GM19193 (cell line): ENCODE data around the gene RECQL5.

ENCODE experiments used
- POLR2A ChIP-seq: IDR thresholded peaks from 4 replicates; pipeline ENCODE4 v1.6.1; 2011; ENCODE audit not compliant: insufficient read depth, insufficient read length; ENCODE audit errors: extremely low read depth

RECQL5 gene

DNA sequence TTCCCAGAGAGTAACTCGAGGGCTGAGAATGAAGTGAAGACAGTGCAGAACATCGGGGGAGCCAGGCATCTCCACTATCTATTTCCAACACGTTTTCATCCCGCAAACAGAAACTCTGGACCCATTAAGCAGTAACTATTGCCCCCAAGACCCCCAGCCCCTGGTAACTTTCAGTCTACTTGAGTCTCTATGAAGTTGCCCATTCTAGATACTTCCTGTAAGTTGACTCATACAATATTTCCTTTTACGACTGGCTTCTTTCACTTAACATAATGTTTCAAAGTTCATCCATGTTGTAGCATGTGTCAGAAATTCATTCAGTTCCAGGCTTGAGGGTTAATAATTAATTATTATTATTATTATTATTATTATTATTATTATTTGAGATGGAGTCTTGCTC, 59.9 kb downstream of the RECQL5 start:
- TF ChIP-seq POLR2A, result no peak

GRCh38 chr17:75605790-75606189, 61.2 kb downstream of the RECQL5 start:
- TF ChIP-seq POLR2A, result no peak

DNA sequence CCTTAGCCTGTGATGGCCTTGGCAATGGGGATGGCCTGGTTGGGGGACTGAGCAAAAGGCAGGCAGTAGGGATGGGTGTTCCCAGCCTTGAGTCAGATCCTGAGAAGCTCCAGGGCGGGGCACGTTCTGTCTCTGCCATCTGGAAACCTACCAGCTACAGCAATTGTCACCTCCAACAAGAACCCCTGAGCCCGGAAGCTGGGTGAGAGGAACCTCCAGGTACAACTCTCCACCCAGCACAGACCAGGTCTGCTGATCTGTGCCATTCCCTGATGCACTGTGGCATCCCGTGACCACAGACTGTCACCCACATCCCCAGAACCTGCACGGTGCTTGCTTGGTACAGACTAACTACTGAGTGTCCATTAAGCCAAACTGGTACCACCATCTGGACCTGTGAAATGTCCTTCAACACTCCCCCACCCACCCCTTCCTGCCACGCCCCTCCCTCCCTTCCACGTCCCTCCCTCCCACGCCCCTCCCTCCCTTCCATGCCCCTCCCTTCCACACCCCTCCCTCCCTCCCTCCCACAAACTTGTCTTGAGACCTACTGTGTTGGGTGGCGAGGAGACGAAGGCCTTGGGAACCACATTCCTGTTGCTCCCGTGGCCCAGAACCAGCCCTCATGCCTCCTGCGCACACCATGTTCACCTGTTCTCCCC, 62.8 kb downstream of the RECQL5 start:
- no peak for TF ChIP-seq POLR2A

- no peak for TF ChIP-seq POLR2A
Observed at GRCh38 chr17:75603123-75603522, 63.8 kb downstream of the RECQL5 start.

GRCh38 chr17:75602644-75603043, 64.3 kb downstream of the RECQL5 start:
- TF ChIP-seq POLR2A, result no peak

DNA sequence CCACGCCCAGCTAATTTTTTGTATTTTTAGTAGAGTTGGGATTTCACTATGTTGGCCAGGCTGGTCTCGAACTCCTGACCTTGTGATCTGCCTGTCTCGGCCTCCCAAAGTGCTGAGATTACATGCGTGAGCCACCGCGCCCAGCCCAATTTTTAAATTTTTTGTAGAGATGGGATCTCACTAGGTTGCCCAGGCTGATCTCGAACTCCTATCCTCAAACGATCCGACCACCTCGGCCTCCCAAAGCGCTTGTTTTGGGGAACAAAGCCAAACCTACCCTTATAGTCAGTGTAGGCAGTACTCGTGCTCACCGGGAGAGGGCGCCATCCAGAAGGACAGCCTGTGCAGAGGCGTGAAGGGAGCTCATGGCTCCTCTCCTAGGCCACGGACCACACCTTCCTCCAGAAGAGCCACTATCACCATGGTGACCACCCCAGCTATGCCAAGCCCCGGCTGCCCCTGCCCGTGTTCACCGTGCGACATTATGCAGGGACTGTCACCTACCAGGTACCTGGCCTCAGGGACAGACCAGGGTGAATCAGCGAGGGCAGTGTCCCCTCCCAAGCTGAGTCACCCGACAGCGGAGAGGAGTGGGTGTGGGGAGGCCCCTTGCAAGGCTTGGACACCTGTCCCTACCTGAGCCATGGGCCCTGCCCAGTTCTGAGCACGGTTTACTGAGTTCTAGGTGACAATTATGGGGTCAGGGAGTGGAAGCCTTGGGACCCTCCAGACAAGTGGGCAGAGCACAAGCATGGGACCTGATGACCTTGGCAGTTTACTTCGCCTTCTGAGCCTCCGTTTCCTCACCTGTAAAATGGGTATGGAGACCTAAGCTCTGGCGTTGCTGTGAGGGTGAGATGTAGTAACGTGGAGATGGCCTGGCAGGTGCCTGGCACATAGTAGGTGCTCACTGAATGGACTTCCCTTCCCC, 65.6 kb downstream of the RECQL5 start:
- TF ChIP-seq POLR2A, result no peak

GRCh38 chr17:75596320-75597087, 70.5 kb downstream of the RECQL5 start:
- TF ChIP-seq POLR2A, result no peak

DNA sequence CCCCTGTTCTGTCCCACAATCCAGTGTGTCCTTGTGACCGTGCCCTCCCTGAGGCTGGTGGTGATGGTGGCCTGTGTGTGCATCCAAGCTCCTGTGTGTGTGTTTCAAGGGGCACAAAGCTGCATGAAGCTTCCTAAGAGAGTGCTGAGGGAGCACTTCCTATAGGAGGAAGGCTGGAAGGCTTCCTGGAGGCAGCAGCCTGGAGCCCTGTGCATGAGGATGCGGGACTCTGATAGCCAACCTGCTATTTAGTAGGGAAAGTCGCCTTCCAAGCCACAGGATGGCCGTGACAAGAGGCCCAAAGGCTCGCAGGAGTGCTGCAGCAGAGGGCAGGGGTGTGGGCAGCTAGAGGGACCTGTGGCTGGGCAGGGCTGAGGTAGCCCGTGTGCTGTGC, 71.0 kb downstream of the RECQL5 start:
- no peak for TF ChIP-seq POLR2A

GRCh38 chr17:75595284-75595919, 71.6 kb downstream of the RECQL5 start:
- no peak for TF ChIP-seq POLR2A

DNA sequence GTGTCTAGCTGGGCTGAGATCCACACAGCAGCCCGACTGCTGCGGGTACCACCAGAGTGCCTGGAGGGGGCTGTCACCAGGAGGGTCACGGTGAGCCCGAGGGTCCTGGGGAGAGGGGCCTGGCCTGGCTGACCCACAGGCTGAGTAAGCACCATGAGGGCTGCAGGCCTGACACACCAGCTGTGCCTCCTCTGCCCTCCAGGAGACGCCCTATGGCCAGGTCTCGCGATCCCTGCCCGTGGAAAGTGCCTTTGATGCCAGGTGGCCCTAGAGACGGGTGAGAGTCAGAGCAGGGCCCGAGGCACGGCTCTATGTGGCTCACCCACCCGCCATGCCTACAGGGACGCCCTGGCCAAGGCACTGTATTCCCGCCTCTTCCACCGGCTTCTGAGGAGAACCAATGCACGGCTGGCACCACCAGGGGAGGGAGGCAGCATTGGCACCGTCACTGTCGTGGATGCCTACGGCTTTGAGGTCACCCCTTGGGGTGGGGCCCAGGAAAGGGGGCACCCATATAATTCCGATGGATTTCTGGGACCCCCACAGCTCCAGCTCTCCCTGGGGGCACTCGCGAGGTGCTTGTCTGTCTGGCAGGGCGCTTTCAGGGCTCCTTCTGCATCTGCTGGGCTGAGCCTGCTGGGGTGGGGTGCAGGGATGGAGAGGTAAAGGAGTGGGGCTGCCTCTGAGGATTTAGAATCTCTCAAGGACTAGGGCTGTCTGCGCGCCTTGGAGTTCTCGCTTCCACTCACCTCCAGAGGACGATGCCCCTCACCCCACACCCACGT, 72.3 kb downstream of the RECQL5 start:
- no peak for TF ChIP-seq POLR2A

DNA sequence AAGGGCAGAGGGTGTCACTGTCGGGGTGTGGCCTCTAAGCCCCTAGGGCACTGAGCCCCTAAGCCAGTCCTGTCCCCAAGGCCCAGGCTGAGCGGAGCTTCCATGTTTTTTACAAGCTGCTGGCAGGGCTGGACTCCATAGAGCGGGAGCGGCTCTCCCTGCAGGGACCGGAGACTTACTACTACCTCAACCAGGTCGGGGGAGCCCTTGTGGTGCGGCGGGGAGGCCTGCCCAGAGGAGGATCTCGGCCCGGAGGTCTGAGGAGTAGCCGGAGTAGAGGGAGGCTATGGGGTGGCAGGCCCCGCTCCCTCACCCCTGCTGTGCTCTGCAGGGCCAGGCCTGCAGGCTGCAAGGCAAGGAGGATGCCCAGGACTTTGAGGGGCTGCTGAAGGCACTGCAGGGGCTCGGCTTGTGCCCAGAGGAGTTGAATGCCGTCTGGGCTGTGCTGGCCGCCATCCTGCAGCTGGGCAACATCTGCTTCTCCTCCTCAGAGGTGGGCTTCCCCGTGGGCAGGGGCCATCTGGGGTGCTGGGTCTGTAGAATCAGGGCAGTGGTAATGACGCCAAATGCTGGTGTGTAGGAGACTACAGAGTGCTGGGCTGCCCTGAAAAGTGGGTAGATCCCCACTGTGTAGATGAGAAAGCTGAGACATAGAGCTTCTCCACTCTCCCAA, 74.5 kb downstream of the RECQL5 start:
- no peak for TF ChIP-seq POLR2A

DNA sequence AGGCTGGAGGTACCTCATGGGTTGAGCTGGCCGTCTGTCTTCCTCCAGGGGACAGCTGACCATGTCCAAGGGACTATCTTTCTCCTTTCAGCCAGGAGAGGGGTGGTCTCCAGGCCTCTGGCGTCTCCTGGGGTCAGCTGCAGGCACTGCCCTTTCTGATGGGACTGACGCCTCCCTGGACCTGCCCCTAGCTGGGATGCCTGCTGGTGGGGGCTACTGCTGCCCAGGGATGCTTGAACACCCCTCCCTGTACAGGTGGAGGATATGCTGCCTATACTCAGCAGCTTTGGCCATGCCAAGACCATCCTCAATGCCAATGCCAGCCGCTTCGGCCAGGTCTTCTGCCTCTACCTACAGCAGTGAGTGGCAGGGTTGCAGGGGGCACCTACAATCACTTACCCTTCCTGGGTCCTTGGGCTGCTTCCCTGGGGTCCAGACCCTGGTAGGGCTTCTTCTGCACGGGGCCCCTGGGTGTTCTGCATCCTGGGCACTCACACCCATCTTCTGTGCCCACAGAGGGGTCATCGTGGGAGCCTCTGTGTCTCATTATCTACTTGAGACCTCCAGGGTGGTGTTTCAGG, 75.1 kb downstream of the RECQL5 start:
- TF ChIP-seq POLR2A, result no peak
